ENCODE data around the gene C2orf78.
"Not testable (repeated sequence)": the region's sequence is repeated elsewhere in the genome, so short reads cannot be mapped to it uniquely, and the experiment has no call there.

Gene C2orf78

GRCh38 chr2:73783883-73784282 is at the start of gene C2orf78:
Gene C2orf78 (plus strand): TSS chr2:73784183. CDS start chr2:73784310, 127 bp downstream.
- DNase-seq (ENCODE audit: low read depth) = not testable (repeated sequence)

GRCh38 chr2:73736378-73736777 is 47.6 kb upstream of the C2orf78 start:
- DNase-seq (ENCODE audit: low read depth) = no peak

- DNase-seq (ENCODE audit: low read depth) = peak; percentile 89
Observed at GRCh38 chr2:73736855-73737779, 46.9 kb upstream of the C2orf78 start, which contains the start of gene TPRKB. Gene TPRKB (minus strand): TSS chr2:73737345. CDS start chr2:73734569, 2,776 bp downstream.

GRCh38 chr2:73739101-73739500 is 44.9 kb upstream of the C2orf78 start:
- no peak for DNase-seq (ENCODE audit: low read depth)

- no peak for DNase-seq (ENCODE audit: low read depth)
Observed at GRCh38 chr2:73740767-73741166, 43.2 kb upstream of the C2orf78 start.

GRCh38 chr2:73746015-73746876 is 37.7 kb upstream of the C2orf78 start:
- DNase-seq (ENCODE audit: low read depth) = no peak

GRCh38 chr2:73746877-73747208 is 37.1 kb upstream of the C2orf78 start:
- DNase-seq (ENCODE audit: low read depth) = no peak

GRCh38 chr2:73749314-73749713 is 34.7 kb upstream of the C2orf78 start:
- no peak for DNase-seq (ENCODE audit: low read depth)

GRCh38 chr2:73754332-73754731 is 29.7 kb upstream of the C2orf78 start:
- not testable (repeated sequence) for DNase-seq (ENCODE audit: low read depth)

GRCh38 chr2:73759285-73759764 is 24.7 kb upstream of the C2orf78 start:
- no peak for DNase-seq (ENCODE audit: low read depth)

GRCh38 chr2:73759904-73760303 is 24.1 kb upstream of the C2orf78 start:
- DNase-seq (ENCODE audit: low read depth) = no peak

GRCh38 chr2:73762571-73762970 is 21.4 kb upstream of the C2orf78 start:
- no peak for DNase-seq (ENCODE audit: low read depth)

GRCh38 chr2:73764945-73765344 is 19.0 kb upstream of the C2orf78 start:
- DNase-seq (ENCODE audit: low read depth) = no peak

GRCh38 chr2:73766349-73766748 is 17.6 kb upstream of the C2orf78 start:
- no peak for DNase-seq (ENCODE audit: low read depth)

GRCh38 chr2:73766994-73767393 is 17.0 kb upstream of the C2orf78 start:
- DNase-seq (ENCODE audit: low read depth) = no peak

GRCh38 chr2:73770725-73771124 is 13.3 kb upstream of the C2orf78 start:
- DNase-seq (ENCODE audit: low read depth) = no peak

- no peak for DNase-seq (ENCODE audit: low read depth)
Observed at GRCh38 chr2:73772819-73773218, 11.2 kb upstream of the C2orf78 start.

GRCh38 chr2:73776381-73776780 is 7.6 kb upstream of the C2orf78 start:
- no peak for DNase-seq (ENCODE audit: low read depth)

- DNase-seq (ENCODE audit: low read depth) = no peak
Observed at GRCh38 chr2:73776869-73777519, 7.0 kb upstream of the C2orf78 start.

GRCh38 chr2:73778867-73779466 is 5.0 kb upstream of the C2orf78 start:
- DNase-seq (ENCODE audit: low read depth) = not testable (repeated sequence)

GRCh38 chr2:73779467-73780236 is 4.3 kb upstream of the C2orf78 start, which contains the start of gene DUSP11:
Gene DUSP11 (minus strand): TSS chr2:73780103. CDS start chr2:73779974, 129 bp downstream.
- DNase-seq (ENCODE audit: low read depth) = peak; percentile 76
